SK-N-SH (cell line): ENCODE results near the gene RREB1. TPM values are rescaled to one million over a fixed set of nuclear protein-coding genes. Genes with fewer than 3 reads are reported as not detected.

Experiments
- CTCF ChIA-PET: fragments of 300-600, 350-600 bp; formaldehyde crosslinking; extraction: SDS; loops from one replicate; lab custom pipeline; 2021; lab: Yijun Ruan, JAX
- POLR2A ChIA-PET: fragments of 350-600 bp; sonication (Branson Sonifier 250); formaldehyde crosslinking; extraction: SDS; loops from one replicate; lab custom pipeline; 2020; ENCODE audit warnings: antibody characterized with exemption, inconsistent platforms; lab: Yijun Ruan, JAX
- DNase-seq: peaks from one replicate; pipeline ENCODE4 v3.0.0; 2012
- H2AFZ ChIP-seq: fragments of 200-600 bp; sonication (generic); 2 replicates; pipeline ENCODE4 v1.8.1; 2016; ENCODE audit warnings: antibody characterized with exemption, mild to moderate bottlenecking, low read depth
- H3F3A ChIP-seq: fragments of 200-600 bp; sonication (generic); replicated peaks from 2 replicates; pipeline ENCODE3; 2016; ENCODE audit warnings: antibody characterized with exemption, mild to moderate bottlenecking; ENCODE audit not compliant: insufficient read depth
- H3K27ac ChIP-seq, 2 experiments: fragments of 200-500 bp in 1 of 2; fragments of 200-600 bp in 1 of 2; sonication (Bioruptor generic) in 1 of 2; sonication (generic), shearing (Covaris generic) in 1 of 2; 2 replicates each; pipeline versions ENCODE4 v1.5.1 to v1.6.1; 2014 to 2016; ENCODE audit warnings: low read depth in 2 of 2, inconsistent platforms in 1 of 2, low read length in 1 of 2, mild to moderate bottlenecking in 1 of 2, mixed read lengths in 1 of 2
- H3K27me3 ChIP-seq: fragments of 200-600 bp; sonication (generic), shearing (Covaris generic); 2 replicates; pipeline ENCODE4 v1.6.1; 2016; ENCODE audit warnings: mixed run types; ENCODE audit not compliant: insufficient read depth
- H3K36me3 ChIP-seq, 2 experiments: fragments of 200-500 bp in 1 of 2; fragments of 200-600 bp in 1 of 2; sonication (Bioruptor generic) in 1 of 2; sonication (generic) in 1 of 2; replicated peaks in 1 of 2; 2 replicates each; pipeline versions ENCODE3 to v1.5.1; 2014 to 2016; ENCODE audit warnings: low read length in 1 of 2, mild to moderate bottlenecking in 1 of 2; ENCODE audit not compliant: insufficient read depth in 2 of 2, control insufficient read depth in 1 of 2
- H3K4me1 ChIP-seq, 2 experiments: fragments of 200-500 bp in 1 of 2; fragments of 200-600 bp in 1 of 2; sonication (Bioruptor generic) in 1 of 2; sonication (generic), shearing (Covaris generic) in 1 of 2; 2 replicates each; pipeline versions ENCODE4 v1.5.1 to v1.6.1; 2014 to 2016; ENCODE audit warnings: low read depth in 1 of 2, low read length in 1 of 2, mixed run types in 1 of 2; ENCODE audit not compliant: insufficient read depth in 2 of 2, control insufficient read depth in 1 of 2
- H3K4me2 ChIP-seq: fragments of 200-600 bp; sonication (generic), shearing (Covaris generic); 2 replicates; pipeline ENCODE4 v1.6.1; 2017; ENCODE audit warnings: mixed run types
- H3K4me3 ChIP-seq, 2 experiments: fragments of 200-500 bp in 1 of 2; fragments of 200-600 bp in 1 of 2; sonication (Bioruptor generic) in 1 of 2; sonication (generic), shearing (Covaris generic) in 1 of 2; 2 replicates each; pipeline versions ENCODE4 v1.5.1 to v1.8.1; 2014 to 2016; ENCODE audit warnings: low read depth in 2 of 2, inconsistent platforms in 1 of 2, low read length in 1 of 2, mild to moderate bottlenecking in 1 of 2, mixed read lengths in 1 of 2, moderate library complexity in 1 of 2
- H3K79me2 ChIP-seq: fragments of 200-600 bp; sonication (generic); 2 replicates; pipeline ENCODE4 v1.8.1; 2017; ENCODE audit warnings: mild to moderate bottlenecking; ENCODE audit not compliant: insufficient read depth
- H3K9ac ChIP-seq: fragments of 200-600 bp; sonication (generic); 2 replicates; pipeline ENCODE4 v1.6.1; 2017; ENCODE audit warnings: mixed run types
- H3K9me2 ChIP-seq: fragments of 200-600 bp; sonication (generic); 2 replicates; pipeline ENCODE4 v1.6.1; 2017; ENCODE audit warnings: mixed run types
- H3K9me3 ChIP-seq: fragments of 200-600 bp; sonication (generic); 2 replicates; pipeline ENCODE4 v1.6.1; 2017; ENCODE audit warnings: mixed run types, mild to moderate bottlenecking, moderate library complexity
- H4K20me1 ChIP-seq: fragments of 200-600 bp; sonication (generic); 2 replicates; pipeline ENCODE4 v1.6.1; 2017; ENCODE audit warnings: mild to moderate bottlenecking, mixed run types; ENCODE audit not compliant: insufficient read depth
- CHD2 ChIP-seq: fragments of 150-350 bp; IDR thresholded peaks from 2 replicates; pipeline ENCODE4 v1.6.1; 2018; ENCODE audit warnings: low read length; ENCODE audit not compliant: partially characterized antibody
- CTCF ChIP-seq: fragments of 200-600 bp; sonication (generic); IDR thresholded peaks from 2 replicates; pipeline ENCODE4 v1.6.1; 2017; ENCODE audit warnings: antibody characterized with exemption, mild to moderate bottlenecking, moderate library complexity
- ELF1 ChIP-seq: IDR thresholded peaks from 2 replicates; pipeline ENCODE4 v1.4.0; 2012
- EZH2phosphoT487 ChIP-seq: fragments of 200-600 bp; sonication (generic); IDR thresholded peaks from 2 replicates; pipeline ENCODE4 v1.6.1; 2017; ENCODE audit warnings: low read depth, mixed run types, mild to moderate bottlenecking, antibody characterized with exemption, moderate library complexity, borderline replicate concordance
- FOSL2 ChIP-seq: IDR thresholded peaks from 2 replicates; pipeline ENCODE4 v1.4.0; 2012; ENCODE audit warnings: low read depth, mild to moderate bottlenecking, moderate library complexity, borderline replicate concordance
- FOXM1 ChIP-seq: IDR thresholded peaks from 2 replicates; pipeline ENCODE4 v1.4.0; 2012; ENCODE audit warnings: low read depth, mild to moderate bottlenecking
- GABPA ChIP-seq: IDR thresholded peaks from 2 replicates; pipeline ENCODE4 v1.4.0; 2012; ENCODE audit warnings: low read depth, mild to moderate bottlenecking
- GATA2 ChIP-seq: sonication (generic); formaldehyde crosslinking; IDR thresholded peaks from 2 replicates; pipeline ENCODE4 v1.5.0; 2020; ENCODE audit warnings: mild to moderate bottlenecking, missing genetic modification reagents
- JUND ChIP-seq: IDR thresholded peaks from 2 replicates; pipeline ENCODE4 v1.4.0; 2012
- NFIC ChIP-seq: IDR thresholded peaks from 2 replicates; pipeline ENCODE4 v1.4.0; 2012; ENCODE audit warnings: borderline replicate concordance
- NRF1 ChIP-seq: IDR thresholded peaks from 2 replicates; pipeline ENCODE4 v1.6.1; 2012; ENCODE audit warnings: low read depth, mild to moderate bottlenecking, low read length
- POLR2AphosphoS5 ChIP-seq: IDR thresholded peaks from 2 replicates; pipeline ENCODE4 v1.6.1; 2012; ENCODE audit warnings: low read depth, low read length
- RCOR1 ChIP-seq: fragments of 150-350 bp; IDR thresholded peaks from 2 replicates; pipeline ENCODE4 v1.6.1; 2017; ENCODE audit warnings: antibody characterized with exemption, low read length
- RFX5 ChIP-seq: IDR thresholded peaks from 2 replicates; pipeline ENCODE4 v1.6.1; 2012; ENCODE audit warnings: mild to moderate bottlenecking, improper control_type of control experiment, low read length
- RXRA ChIP-seq: IDR thresholded peaks from 2 replicates; pipeline ENCODE4 v1.4.0; 2012; ENCODE audit warnings: low read depth, mild to moderate bottlenecking, borderline replicate concordance
- TCF12 ChIP-seq: IDR thresholded peaks from 2 replicates; pipeline ENCODE4 v1.4.0; 2012
- TEAD4 ChIP-seq: IDR thresholded peaks from 2 replicates; pipeline ENCODE4 v1.4.0; 2012; ENCODE audit warnings: mild to moderate bottlenecking, borderline replicate concordance; ENCODE audit not compliant: insufficient read depth
- USF2 ChIP-seq: fragments of 150-350 bp; IDR thresholded peaks from 2 replicates; pipeline ENCODE4 v1.6.1; 2017; ENCODE audit warnings: antibody characterized with exemption, low read length, low read depth, borderline replicate concordance
- WGBS: methylation state at CpG from one replicate; pipeline ENCODE4 v1.1.6; 2017; ENCODE audit warnings: low lambda C conversion rate; 5-methylcytosine and 5-hydroxymethylcytosine counted together
- polyA plus RNA-seq, 3 experiments: library from polyadenylated mRNA; depleted of rRNA; stranded (reverse); fragments of >200 nt; gene quantifications; 2 replicates each; pipeline ENCODE4 v1.2.3, GENCODE V29; 2012

The RREB1 gene
- polyA plus RNA-seq, 1 of the 3 experiments (the other 2 are of a cell fraction): 2.0 TPM

GRCh38 chr6:7073821-7074525 is 33.8 kb upstream of the RREB1 start:
- H3K9me3 ChIP-seq: no peaks in the 10 kb centered on the region
- H3K4me3 ChIP-seq: no peak overlapping the region
- ChIA-PET POLR2A (no interaction called here), CTCF (no interaction called here)
- no peak overlapping the region for H3K27ac ChIP-seq
- no peaks in the 10 kb centered on the region for H3K4me1 ChIP-seq
- TF ChIP-seq RXRA (no peak), EZH2phosphoT487 (no peak), TCF12 (no peak), CHD2 (no peak), GABPA (no peak), NRF1 (no peak), FOXM1 (no peak), ELF1 (no peak)
- no peaks in the 10 kb centered on the region for H3K9me2 ChIP-seq
- no peaks in the 10 kb centered on the region for H3K27me3 ChIP-seq
- no peak overlapping the region for H3K9ac ChIP-seq
- H3K4me2 ChIP-seq: no peak overlapping the region
- H4K20me1 ChIP-seq: no peaks in the 10 kb centered on the region
- no peak for DNase-seq
- WGBS: 70% methylated on average over 9 of the region's 9 CpGs
- H3F3A ChIP-seq: no peaks in the 10 kb centered on the region
- H3K36me3 ChIP-seq: no peaks in the 10 kb centered on the region
- H2AFZ ChIP-seq: no peak overlapping the region
- no peaks in the 10 kb centered on the region for H3K79me2 ChIP-seq

- 76% methylated on average over 3 of the region's 3 CpGs for WGBS
- Histone ChIP-seq H3K4me3 (no peak overlapping the region), H3K4me2 (no peak overlapping the region)
These were observed 32.9 kb upstream of the RREB1 start for GRCh38 chr6:7074870-7075269.

More at GRCh38 chr6:7074870-7075269, 32.9 kb upstream of the RREB1 start:
- H3K9me2 ChIP-seq: no peaks in the 10 kb centered on the region
- no peaks in the 10 kb centered on the region for H3F3A ChIP-seq
- no peaks in the 10 kb centered on the region for H3K36me3 ChIP-seq
- no peak for DNase-seq
- no peaks in the 10 kb centered on the region for H3K27me3 ChIP-seq
- no peaks in the 10 kb centered on the region for H3K79me2 ChIP-seq
- CTCF ChIA-PET: no interaction called here
- TF ChIP-seq POLR2AphosphoS5 (no peak), JUND (no peak), TCF12 (no peak), RCOR1 (no peak), USF2 (no peak), CTCF (no peak), GATA2 (CRISPR knock-in tag) (no peak), RFX5 (no peak), FOSL2 (no peak), EZH2phosphoT487 (no peak), ELF1 (no peak), GABPA (no peak), TEAD4 (no peak), NFIC (no peak)
- H3K9ac ChIP-seq: no peak overlapping the region
- no peak overlapping the region for H3K27ac ChIP-seq
- H4K20me1 ChIP-seq: no peaks in the 10 kb centered on the region
- no peak overlapping the region for H2AFZ ChIP-seq
- POLR2A ChIA-PET: no interaction called here
- no peaks in the 10 kb centered on the region for H3K9me3 ChIP-seq
- no peaks in the 10 kb centered on the region for H3K4me1 ChIP-seq
